ENCODE data around the gene IDNK.

- no peak for TF ChIP-seq CSRNP3 (CRISPR knock-in tag; IDR thresholded peaks at IDR 0.05)
- no peak for TF ChIP-seq ZFP3 (CRISPR knock-in tag; IDR thresholded peaks at IDR 0.05)
These were observed 23.7 kb downstream of the IDNK start for GRCh38 chr9:83646500-83647239.
